D341Med (cell line): ENCODE data around the gene NEGR1.

ENCODE experiments used
- DNase-seq: peaks from one replicate; pipeline ENCODE4 v3.0.0; 2012; ENCODE audit warnings: low spot score

Gene NEGR1

GRCh38 chr1:71350805-71351204 lies 931.5 kb downstream of the NEGR1 start:
- DNase-seq, result no peak

- DNase-seq, result no peak
Observed at GRCh38 chr1:71350330-71350729, 932.0 kb downstream of the NEGR1 start.
